Naive B cell (primary cell): ENCODE data around the gene SEBOX. TPM values are rescaled to one million over a fixed set of nuclear protein-coding genes. Genes with fewer than 3 reads are reported as not detected.
A peak's percentile ranks its signal among the peaks of the same experiment; 100 is the strongest.

ENCODE experiments used
- ATAC-seq, 2 donors: fragments of 150-1000 bp; cut with Tn5 transposase; 2 replicates each; pipeline ENCODE4 v1.10.0; 2021; ENCODE audit warnings: low read depth in 2 of 2, mild to moderate bottlenecking in 2 of 2, moderate library complexity in 2 of 2
- DNase-seq: peaks from one replicate; pipeline ENCODE4 v3.0.0; 2022
- H3K27ac Mint-ChIP-seq, 6 donors: one replicate each; pipeline ENCODE4 v1.8.0; 2020 to 2022; ENCODE audit warnings: mild to moderate bottlenecking in 6 of 6, mixed read lengths in 6 of 6, moderate library complexity in 5 of 6, inconsistent platforms in 2 of 6
- H3K27me3 Mint-ChIP-seq, 3 donors: one replicate each; pipeline ENCODE4 v1.8.0; 2021 to 2022; ENCODE audit warnings: mixed read lengths in 3 of 3, mild to moderate bottlenecking in 1 of 3
- H3K36me3 Mint-ChIP-seq, 2 donors: one replicate each; pipeline ENCODE4 v1.8.0; 2020 to 2022; ENCODE audit warnings: mixed read lengths in 2 of 2, inconsistent platforms in 1 of 2, mild to moderate bottlenecking in 1 of 2
- H3K4me1 Mint-ChIP-seq, 3 donors: one replicate each; pipeline ENCODE4 v1.8.0; 2020 to 2022; ENCODE audit warnings: mixed read lengths in 3 of 3, inconsistent platforms in 1 of 3, mild to moderate bottlenecking in 1 of 3, moderate library complexity in 1 of 3
- H3K4me3 Mint-ChIP-seq, 8 donors: one replicate each; pipeline ENCODE4 v1.8.0; 2020 to 2022; ENCODE audit warnings: mild to moderate bottlenecking in 8 of 8, mixed read lengths in 8 of 8, moderate library complexity in 8 of 8, inconsistent platforms in 2 of 8
- H3K9me3 Mint-ChIP-seq, 7 donors: one replicate each; pipeline ENCODE4 v1.8.0; 2020 to 2022; ENCODE audit warnings: mixed read lengths in 7 of 7, mild to moderate bottlenecking in 5 of 7, inconsistent platforms in 2 of 7, moderate library complexity in 1 of 7
- polyA plus RNA-seq, 6 donors: library from polyadenylated mRNA; unstranded; fragments of 300-500 nt; fragmentation: Illumina TruSeq; gene quantifications; one replicate each; pipeline ENCODE4 v1.2.3, GENCODE V29; 2021; ENCODE audit warnings: low read depth in 6 of 6

SEBOX gene
- polyA plus RNA-seq, 6 donors from 2014 or later: not detected

GRCh38 chr17:28399808-28400207, 34.8 kb upstream of the SEBOX start:
- H3K27me3 Mint-ChIP-seq: peaks cover 0 to 5% (median 0%) of the 10 kb centered on the region in 3 donors
- DNase-seq (no peak), ATAC-seq (no peak)
- peaks cover 0 to 5% (median 3%) of the 10 kb centered on the region in 3 donors for H3K4me1 Mint-ChIP-seq
- H3K9me3 Mint-ChIP-seq: no peaks in the 10 kb centered on the region
- H3K36me3 Mint-ChIP-seq: no peaks in the 10 kb centered on the region
- H3K27ac Mint-ChIP-seq: no peak overlapping the region
- no peak overlapping the region for H3K4me3 Mint-ChIP-seq

DNA sequence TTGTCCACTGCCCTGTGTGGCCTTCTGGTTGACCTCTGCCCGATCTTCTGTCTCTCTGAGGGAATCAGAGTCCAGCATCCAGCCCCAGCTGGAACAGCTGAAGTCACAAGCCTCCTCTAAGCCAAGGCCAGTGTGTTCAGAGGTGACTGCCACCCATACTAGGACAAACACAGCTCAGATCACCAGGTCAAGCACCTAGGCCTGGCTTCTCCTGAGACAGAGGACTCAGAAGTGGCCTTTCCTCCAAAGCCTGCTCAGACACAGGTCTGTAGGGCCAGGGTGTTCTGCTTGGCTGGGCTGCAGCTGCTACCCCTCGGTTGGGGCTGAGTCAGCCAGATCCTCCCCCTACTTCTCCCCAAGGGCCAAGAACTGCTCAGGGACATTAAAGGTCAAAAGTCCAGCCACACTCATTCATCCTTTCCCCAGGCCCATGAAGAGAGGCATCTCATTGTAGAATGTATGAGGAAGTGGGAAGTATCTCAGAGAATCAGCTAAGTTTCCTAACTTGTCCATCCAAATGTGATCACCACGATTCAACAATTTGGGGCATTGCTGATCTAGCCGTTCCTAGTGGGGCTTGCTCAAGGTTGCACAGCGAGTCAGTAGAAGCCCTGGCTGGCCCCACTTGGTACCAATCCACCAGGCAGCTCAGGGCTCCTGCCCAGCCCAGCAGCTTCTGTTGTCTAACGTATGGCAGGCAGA, 33.4 kb upstream of the SEBOX start:
- Mint-ChIP-seq H3K27me3 (no peaks in the 10 kb centered on the region), H3K9me3 (no peaks in the 10 kb centered on the region), H3K4me1 (peaks cover 0 to 5% (median 3%) of the 10 kb centered on the region in 3 donors), H3K4me3 (no peak overlapping the region), H3K27ac (peak overlapping the region in 2 of 6 donors; percentile 13 to 53), H3K36me3 (peaks cover 0 to 8% of the 10 kb centered on the region in 2 donors)
- DNase-seq (no peak), ATAC-seq (no peak)

DNA sequence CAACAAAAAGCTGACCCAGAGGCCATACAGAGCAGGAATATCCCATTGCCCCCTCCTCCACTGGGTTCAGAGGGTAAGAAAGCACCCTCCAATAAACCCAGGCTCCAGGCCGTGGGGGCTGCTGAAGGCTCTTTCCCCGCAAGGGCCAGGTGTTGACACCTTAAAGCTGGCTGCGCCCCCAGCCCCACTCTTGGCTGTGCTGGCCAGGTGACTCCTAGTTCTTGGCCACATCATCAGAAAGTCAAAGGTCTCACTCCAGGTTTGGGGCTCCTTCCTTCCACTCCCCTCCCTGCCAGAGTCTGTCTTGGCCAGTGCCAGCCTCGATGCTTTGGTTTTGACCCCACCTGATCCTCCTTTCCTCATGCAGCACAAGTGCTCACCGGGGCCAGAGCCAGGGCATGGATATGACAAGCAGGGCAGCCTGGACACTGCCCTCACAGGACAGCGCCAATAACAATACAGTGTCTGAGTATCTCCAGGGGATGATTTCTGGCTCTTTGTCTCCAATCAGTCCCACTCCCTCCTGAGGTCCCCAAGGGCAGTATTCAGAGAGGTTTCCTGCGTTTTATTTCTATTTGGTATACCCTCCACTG, 32.8 kb upstream of the SEBOX start:
- Mint-ChIP-seq H3K4me3 (no peak overlapping the region), H3K36me3 (peaks cover 0 to 8% of the 10 kb centered on the region in 2 donors), H3K4me1 (peaks cover 0 to 5% (median 3%) of the 10 kb centered on the region in 3 donors), H3K27me3 (no peaks in the 10 kb centered on the region), H3K27ac (peak overlapping the region in 2 of 6 donors; percentile 16 to 53), H3K9me3 (no peaks in the 10 kb centered on the region)
- DNase-seq (no peak), ATAC-seq (no peak)

- Mint-ChIP-seq H3K9me3 (no peaks in the 10 kb centered on the region), H3K4me3 (no peak overlapping the region), H3K27me3 (no peaks in the 10 kb centered on the region), H3K36me3 (peaks cover 0 to 8% of the 10 kb centered on the region in 2 donors), H3K27ac (no peak overlapping the region), H3K4me1 (peaks cover 0 to 5% (median 3%) of the 10 kb centered on the region in 3 donors)
- DNase-seq (no peak), ATAC-seq (no peak)
These were observed 32.3 kb upstream of the SEBOX start for GRCh38 chr17:28397275-28397674.

- ATAC-seq: no peak
These were observed 31.7 kb upstream of the SEBOX start for GRCh38 chr17:28396635-28397239.

GRCh38 chr17:28395968-28396367, 31.0 kb upstream of the SEBOX start:
- Mint-ChIP-seq H3K27me3 (no peaks in the 10 kb centered on the region), H3K9me3 (no peaks in the 10 kb centered on the region), H3K4me1 (peaks cover 0 to 5% (median 3%) of the 10 kb centered on the region in 3 donors), H3K36me3 (peaks cover 0 to 15% of the 10 kb centered on the region in 2 donors), H3K4me3 (no peak overlapping the region), H3K27ac (peak overlapping the region in 1 of 6 donors; percentile 54)
- ATAC-seq (no peak), DNase-seq (no peak)

More at GRCh38 chr17:28396635-28397239, 31.7 kb upstream of the SEBOX start:
- no peak overlapping the region for H3K4me3 Mint-ChIP-seq
- no peak overlapping the region for H3K27ac Mint-ChIP-seq
- no peaks in the 10 kb centered on the region for H3K27me3 Mint-ChIP-seq
- DNase-seq: no peak
- no peaks in the 10 kb centered on the region for H3K9me3 Mint-ChIP-seq
- H3K36me3 Mint-ChIP-seq: peaks cover 0 to 8% of the 10 kb centered on the region in 2 donors
- H3K4me1 Mint-ChIP-seq: peaks cover 0 to 5% (median 3%) of the 10 kb centered on the region in 3 donors

DNA sequence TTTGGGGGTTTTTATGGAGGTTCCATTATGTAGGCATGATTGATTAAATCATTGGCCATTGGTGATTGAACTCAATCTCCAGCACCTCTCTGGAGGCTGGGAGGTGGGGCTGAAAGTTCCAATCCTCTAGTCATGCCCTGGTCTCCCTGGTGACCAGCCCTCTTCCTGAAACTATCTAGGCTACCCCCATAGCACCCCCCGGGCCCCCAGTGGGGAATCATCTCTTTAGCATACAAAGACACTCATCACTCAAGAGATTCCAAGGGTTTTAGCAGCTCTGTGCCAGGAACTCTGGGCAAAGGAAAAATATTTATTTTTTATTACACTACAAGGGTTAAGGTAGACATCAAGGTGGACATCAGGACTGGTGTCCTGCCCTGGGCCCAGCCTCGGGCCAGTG, 30.4 kb upstream of the SEBOX start:
- no peak for DNase-seq
- peaks cover 0 to 5% (median 3%) of the 10 kb centered on the region in 3 donors for H3K4me1 Mint-ChIP-seq
- H3K9me3 Mint-ChIP-seq: no peaks in the 10 kb centered on the region
- no peak for ATAC-seq
- H3K27me3 Mint-ChIP-seq: no peaks in the 10 kb centered on the region
- peaks cover 3 to 21% of the 10 kb centered on the region in 2 donors for H3K36me3 Mint-ChIP-seq
- H3K27ac Mint-ChIP-seq: no peak overlapping the region
- H3K4me3 Mint-ChIP-seq: no peak overlapping the region

DNA sequence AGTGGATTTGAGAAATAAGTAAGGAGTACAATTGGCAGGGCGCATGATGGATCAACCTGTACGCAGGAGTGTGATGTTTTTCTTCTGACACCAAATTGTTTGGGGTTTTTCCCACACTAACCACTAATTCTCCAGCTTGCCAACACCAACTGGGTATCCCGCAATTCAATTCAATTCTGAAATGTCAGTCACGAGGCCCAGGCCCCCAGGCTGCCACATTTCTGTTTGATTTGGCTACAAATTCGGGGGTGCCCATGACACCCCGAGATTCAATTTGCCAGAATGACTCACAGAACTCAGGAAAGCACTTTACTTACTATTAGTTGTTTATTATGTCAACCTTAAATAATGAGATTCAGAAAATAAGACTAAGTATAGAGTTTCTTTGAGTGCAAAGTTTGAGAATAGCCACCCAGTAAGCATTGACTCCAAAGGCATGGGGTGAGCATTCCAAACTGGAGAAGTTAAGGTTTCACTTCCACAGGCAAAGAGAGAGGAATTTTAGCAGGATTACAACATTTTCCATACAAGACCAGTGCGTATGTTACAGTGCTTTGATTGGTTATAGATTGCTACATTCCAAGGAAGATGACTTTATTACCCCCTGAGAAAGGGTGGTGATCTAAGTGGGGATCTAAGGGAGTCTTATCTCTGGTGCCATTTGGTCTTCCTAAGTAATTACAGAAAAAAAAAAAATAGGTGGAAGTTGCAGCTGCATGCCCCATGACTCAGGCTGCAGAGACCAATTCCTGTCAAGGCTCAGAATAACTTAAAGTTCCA, 29.5 kb upstream of the SEBOX start:
- Mint-ChIP-seq H3K4me1 (peaks cover 0 to 5% (median 3%) of the 10 kb centered on the region in 3 donors), H3K4me3 (no peak overlapping the region), H3K9me3 (no peaks in the 10 kb centered on the region), H3K27ac (peak overlapping the region in 2 of 6 donors; percentile 7 to 21), H3K36me3 (peaks cover 5 to 30% of the 10 kb centered on the region in 2 donors), H3K27me3 (no peaks in the 10 kb centered on the region)
- no peak for DNase-seq
- ATAC-seq: no peak

- H3K4me1 Mint-ChIP-seq: peaks cover 0 to 3% (median 0%) of the 10 kb centered on the region in 3 donors
These were observed 27.5 kb upstream of the SEBOX start for GRCh38 chr17:28392491-28392890.

DNA sequence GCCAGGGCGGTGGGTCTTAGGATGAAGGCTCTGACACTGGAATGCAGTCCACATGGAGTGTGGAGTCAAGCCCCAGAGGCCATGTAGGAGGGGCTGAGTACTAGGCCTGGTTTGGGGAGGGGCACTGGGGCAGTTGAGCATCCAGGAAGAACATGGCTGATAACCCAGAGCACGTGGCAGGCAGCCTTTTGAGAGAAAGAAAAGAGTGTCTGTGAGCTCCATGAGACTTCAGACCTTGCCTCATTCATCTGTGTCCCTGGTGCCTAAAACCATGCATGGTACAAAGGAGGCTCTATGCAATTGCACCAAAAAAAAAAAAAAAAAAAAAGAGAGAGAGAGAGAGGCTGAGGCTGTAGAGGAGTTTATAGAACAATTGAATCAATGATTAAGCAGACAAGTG, 26.4 kb upstream of the SEBOX start:
- ATAC-seq: no peak
- Mint-ChIP-seq H3K4me3 (no peak overlapping the region), H3K4me1 (peaks cover 0 to 4% (median 0%) of the 10 kb centered on the region in 3 donors), H3K36me3 (peaks cover 5 to 45% of the 10 kb centered on the region in 2 donors), H3K27ac (peak overlapping the region in 1 of 6 donors; percentile 19), H3K9me3 (no peaks in the 10 kb centered on the region), H3K27me3 (peaks cover 0 to 5% (median 0%) of the 10 kb centered on the region in 3 donors)
- no peak for DNase-seq

More at GRCh38 chr17:28392491-28392890, 27.5 kb upstream of the SEBOX start:
- no peak overlapping the region for H3K27ac Mint-ChIP-seq
- H3K27me3 Mint-ChIP-seq: peaks cover 0 to 3% (median 0%) of the 10 kb centered on the region in 3 donors
- DNase-seq (no peak), ATAC-seq (no peak)
- no peak overlapping the region for H3K4me3 Mint-ChIP-seq
- peaks cover 5 to 42% of the 10 kb centered on the region in 2 donors for H3K36me3 Mint-ChIP-seq
- H3K9me3 Mint-ChIP-seq: no peaks in the 10 kb centered on the region

DNA sequence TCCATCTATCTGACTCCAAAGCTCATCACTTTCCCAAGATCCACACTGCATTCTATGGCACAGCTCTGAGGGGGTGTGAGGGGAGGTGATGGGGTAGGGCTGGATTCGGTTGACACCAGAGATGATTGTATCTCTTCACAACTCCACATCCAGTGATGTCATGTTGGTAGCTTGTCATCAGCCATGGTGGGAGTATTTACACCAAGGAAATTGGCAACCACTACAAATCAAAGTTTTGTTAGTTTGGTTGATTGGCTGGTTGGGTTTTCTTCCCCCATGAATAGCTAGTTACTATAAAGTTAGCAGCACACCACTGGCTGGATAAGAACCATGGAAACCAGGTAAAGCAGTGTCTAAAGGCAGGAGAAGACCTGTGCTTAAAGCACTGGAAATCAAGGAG, 26.0 kb upstream of the SEBOX start:
- peak overlapping the region in 1 of 6 donors; percentile 19 for H3K27ac Mint-ChIP-seq
- no peak overlapping the region for H3K4me3 Mint-ChIP-seq
- no peaks in the 10 kb centered on the region for H3K9me3 Mint-ChIP-seq
- peaks cover 5 to 45% of the 10 kb centered on the region in 2 donors for H3K36me3 Mint-ChIP-seq
- DNase-seq (no peak), ATAC-seq (no peak)
- H3K4me1 Mint-ChIP-seq: peaks cover 0 to 4% (median 0%) of the 10 kb centered on the region in 3 donors
- peaks cover 0 to 5% (median 0%) of the 10 kb centered on the region in 3 donors for H3K27me3 Mint-ChIP-seq

GRCh38 chr17:28390563-28390962, 25.6 kb upstream of the SEBOX start:
- Mint-ChIP-seq H3K27ac (peak overlapping the region in 1 of 6 donors; percentile 53), H3K4me3 (no peak overlapping the region), H3K36me3 (peaks cover 5 to 45% of the 10 kb centered on the region in 2 donors), H3K27me3 (peaks cover 0 to 5% (median 3%) of the 10 kb centered on the region in 3 donors), H3K4me1 (peaks cover under 1 to 5% (median under 1%) of the 10 kb centered on the region in 3 donors), H3K9me3 (no peaks in the 10 kb centered on the region)
- ATAC-seq (no peak), DNase-seq (no peak)

GRCh38 chr17:28390141-28390540, 25.1 kb upstream of the SEBOX start:
- Mint-ChIP-seq H3K27me3 (peaks cover 0 to 9% (median 6%) of the 10 kb centered on the region in 3 donors), H3K36me3 (peaks cover 5 to 45% of the 10 kb centered on the region in 2 donors), H3K4me3 (no peak overlapping the region), H3K4me1 (peaks cover 4 to 9% (median 4%) of the 10 kb centered on the region in 3 donors), H3K9me3 (no peaks in the 10 kb centered on the region), H3K27ac (no peak overlapping the region)
- no peak for ATAC-seq
- DNase-seq: no peak
